ENCODE measurements around the gene CFAP20DC.
"Not testable (repeated sequence)": the region's sequence is repeated elsewhere in the genome, so short reads cannot be mapped to it uniquely, and the experiment has no call there.

The CFAP20DC gene

DNA sequence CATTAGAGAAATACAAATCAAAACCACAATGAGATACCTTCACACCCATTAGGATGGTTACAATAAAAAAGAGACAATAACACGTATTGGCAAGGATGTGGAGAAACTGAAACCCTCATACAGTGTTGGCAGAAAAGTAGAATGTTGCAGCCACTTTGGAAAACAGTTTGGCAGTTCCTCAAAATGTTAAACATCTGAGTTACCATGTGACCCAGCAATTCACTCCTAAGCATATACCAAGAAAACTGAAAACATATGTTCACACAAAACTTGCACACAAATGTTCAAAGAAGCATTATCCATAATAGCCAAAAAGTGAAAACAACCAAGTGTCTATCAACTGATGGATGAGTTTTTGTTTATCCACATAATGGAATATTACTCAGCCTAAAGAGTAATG is 216.3 kb downstream of the CFAP20DC start:
- Histone ChIP-seq H3K36me3 (ENCODE audit: control insufficient read depth in 4 of 4, insufficient read depth in 4 of 4, low read length in 3 of 4) (no peaks in the 10 kb centered on the region), H3K4me1 (ENCODE audit: control extremely low read depth in 1 of 4, control insufficient read depth in 4 of 4, insufficient read depth in 4 of 4, low read length in 3 of 4) (peaks cover 0 to 3% (median 0%) of the 10 kb centered on the region in 4 experiments), H3K4me3 (ENCODE audit: control insufficient read depth in 1 of 7, extremely low read depth in 1 of 7, insufficient read depth in 4 of 7, low read depth in 2 of 7, low read length in 6 of 7) (no peak overlapping the region), H3K27ac (ENCODE audit: insufficient read depth in 1 of 2, low read depth in 1 of 2, low read length in 2 of 2, poor library complexity in 1 of 2, severe bottlenecking in 2 of 2) (no peak overlapping the region), H3K27me3 (replicated peaks in 2 of 5; ENCODE audit: control insufficient read depth in 4 of 5, insufficient read depth in 5 of 5, low read length in 4 of 5) (no peaks in the 10 kb centered on the region), H3K9me3 (ENCODE audit: control extremely low read depth in 1 of 5, control insufficient read depth in 4 of 5, insufficient read depth in 2 of 5, low read depth in 1 of 5, low read length in 4 of 5) (no peaks in the 10 kb centered on the region)
- peak in 2 of 3 donors; percentile 20 to 43 for DNase-seq
- WGBS (ENCODE audit: insufficient coverage): 67% methylated on average over 1 of the region's 1 CpG
- POLR2A ChIA-PET: no interaction called here
- CTCF ChIA-PET: no interaction called here

DNA sequence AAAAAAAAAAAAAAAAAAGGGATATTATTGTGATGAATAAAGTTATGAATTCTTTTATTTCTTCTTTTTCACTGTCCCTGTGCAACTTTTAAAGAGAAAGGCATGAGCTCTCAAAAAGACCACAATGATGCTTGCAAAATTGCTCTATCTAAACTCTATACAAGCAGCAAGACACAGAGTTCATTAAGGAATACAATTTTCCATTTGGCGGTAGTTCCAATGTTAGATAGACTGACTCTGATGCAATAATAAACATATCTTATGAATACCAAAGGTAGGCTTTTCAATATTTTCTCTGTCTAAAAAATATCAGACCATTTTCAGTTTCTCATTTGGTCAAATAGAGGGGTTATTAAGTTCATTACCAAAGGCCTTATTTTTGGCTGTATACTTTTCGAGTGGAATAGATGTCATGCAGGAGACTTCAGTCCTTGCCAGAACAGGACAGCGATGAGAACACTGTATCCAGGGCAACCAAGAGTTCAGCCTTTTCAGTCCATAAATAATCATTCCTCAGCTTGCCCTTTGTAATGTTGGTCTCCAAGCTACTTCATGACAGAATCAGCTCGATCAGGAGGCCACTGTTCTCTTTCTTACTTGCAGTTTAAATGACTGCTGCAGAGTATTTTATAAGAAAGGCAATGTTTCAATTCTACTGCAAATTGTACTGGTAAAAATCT is 220.4 kb downstream of the CFAP20DC start:
- peaks cover 0 to 3% (median 0%) of the 10 kb centered on the region in 4 experiments for H3K4me1 ChIP-seq (ENCODE audit: control extremely low read depth in 1 of 4, control insufficient read depth in 4 of 4, insufficient read depth in 4 of 4, low read length in 3 of 4)
- H3K36me3 ChIP-seq (ENCODE audit: control insufficient read depth in 4 of 4, insufficient read depth in 4 of 4, low read length in 3 of 4): no peaks in the 10 kb centered on the region
- H3K9me3 ChIP-seq (ENCODE audit: control extremely low read depth in 1 of 5, control insufficient read depth in 4 of 5, insufficient read depth in 2 of 5, low read depth in 1 of 5, low read length in 4 of 5): no peaks in the 10 kb centered on the region
- H3K27me3 ChIP-seq (replicated peaks in 2 of 5; ENCODE audit: control insufficient read depth in 4 of 5, insufficient read depth in 5 of 5, low read length in 4 of 5): no peaks in the 10 kb centered on the region
- ChIA-PET POLR2A (no interaction called here), CTCF (interaction anchor here (0.9 to 1.4 kb wide), 3 partner anchors 164 to 223 kb away, joined by 3 read pairs; no protein-coding TSS in a partner anchor)
- WGBS (ENCODE audit: insufficient coverage): 93% methylated on average over 2 of the region's 4 CpGs
- no peak overlapping the region for H3K4me3 ChIP-seq (ENCODE audit: control insufficient read depth in 1 of 7, extremely low read depth in 1 of 7, insufficient read depth in 4 of 7, low read depth in 2 of 7, low read length in 6 of 7)
- no peak overlapping the region for H3K27ac ChIP-seq (ENCODE audit: insufficient read depth in 1 of 2, low read depth in 1 of 2, low read length in 2 of 2, poor library complexity in 1 of 2, severe bottlenecking in 2 of 2)
- DNase-seq: no peak

DNA sequence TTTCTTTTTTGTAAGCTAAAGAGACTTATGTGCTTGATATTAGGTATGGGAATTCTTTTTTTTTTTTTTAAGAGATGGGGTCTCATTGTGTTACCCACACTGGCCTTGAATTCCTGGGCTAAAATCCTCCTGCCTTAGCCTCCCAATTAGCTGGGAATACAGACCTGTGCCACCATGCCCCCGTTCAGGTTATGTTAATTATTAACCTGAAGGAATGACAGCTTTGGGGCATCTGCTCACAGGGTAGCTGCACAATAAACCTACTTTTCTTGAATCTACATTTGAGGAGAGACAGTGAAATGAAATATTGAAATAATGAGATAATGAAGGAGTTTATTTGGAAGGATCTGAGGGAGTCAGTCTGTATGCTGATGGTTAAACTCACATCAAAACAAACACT is 225.0 kb downstream of the CFAP20DC start:
- H3K27me3 ChIP-seq (replicated peaks in 2 of 5; ENCODE audit: control insufficient read depth in 4 of 5, insufficient read depth in 5 of 5, low read length in 4 of 5): no peaks in the 10 kb centered on the region
- no peak for DNase-seq
- H3K27ac ChIP-seq (ENCODE audit: insufficient read depth in 1 of 2, low read depth in 1 of 2, low read length in 2 of 2, poor library complexity in 1 of 2, severe bottlenecking in 2 of 2): no peak overlapping the region
- H3K36me3 ChIP-seq (ENCODE audit: control insufficient read depth in 4 of 4, insufficient read depth in 4 of 4, low read length in 3 of 4): no peaks in the 10 kb centered on the region
- no peaks in the 10 kb centered on the region for H3K9me3 ChIP-seq (ENCODE audit: control extremely low read depth in 1 of 5, control insufficient read depth in 4 of 5, insufficient read depth in 2 of 5, low read depth in 1 of 5, low read length in 4 of 5)
- H3K4me1 ChIP-seq (ENCODE audit: control extremely low read depth in 1 of 4, control insufficient read depth in 4 of 4, insufficient read depth in 4 of 4, low read length in 3 of 4): peaks cover 0 to 1% (median 0%) of the 10 kb centered on the region in 4 experiments
- POLR2A ChIA-PET: no interaction called here
- CTCF ChIA-PET: interaction anchor here (0.5 to 4.2 kb wide), 16 partner anchors 12 to 1032 kb away, joined by 3 to 24 read pairs (median 4); no protein-coding TSS in a partner anchor
- no peak overlapping the region for H3K4me3 ChIP-seq (ENCODE audit: control insufficient read depth in 1 of 7, extremely low read depth in 1 of 7, insufficient read depth in 4 of 7, low read depth in 2 of 7, low read length in 6 of 7)
- WGBS (ENCODE audit: insufficient coverage): 100% methylated on average over 1 of the region's 1 CpG

DNA sequence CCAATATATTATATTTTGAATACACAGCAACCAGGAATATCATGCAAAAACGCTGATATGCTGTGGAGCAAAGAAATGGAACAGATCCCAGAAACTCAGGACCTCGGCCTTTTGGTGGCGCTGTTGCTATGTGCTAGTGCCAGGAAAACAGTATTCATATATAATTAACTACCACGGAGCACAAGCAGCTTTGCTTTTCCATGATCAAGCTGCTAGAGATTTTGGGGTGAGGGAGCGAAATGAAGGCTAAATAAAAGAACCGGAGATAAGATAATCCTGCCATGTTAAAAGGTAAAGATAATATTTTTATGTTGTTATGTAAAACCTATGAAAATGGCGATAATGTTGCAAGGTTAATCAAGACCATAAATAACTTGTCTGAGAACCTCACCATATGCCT is 225.5 kb downstream of the CFAP20DC start:
- Histone ChIP-seq H3K36me3 (ENCODE audit: control insufficient read depth in 4 of 4, insufficient read depth in 4 of 4, low read length in 3 of 4) (no peaks in the 10 kb centered on the region), H3K27ac (ENCODE audit: insufficient read depth in 1 of 2, low read depth in 1 of 2, low read length in 2 of 2, poor library complexity in 1 of 2, severe bottlenecking in 2 of 2) (no peak overlapping the region), H3K9me3 (ENCODE audit: control extremely low read depth in 1 of 5, control insufficient read depth in 4 of 5, insufficient read depth in 2 of 5, low read depth in 1 of 5, low read length in 4 of 5) (no peaks in the 10 kb centered on the region), H3K4me3 (ENCODE audit: control insufficient read depth in 1 of 7, extremely low read depth in 1 of 7, insufficient read depth in 4 of 7, low read depth in 2 of 7, low read length in 6 of 7) (no peak overlapping the region), H3K4me1 (ENCODE audit: control extremely low read depth in 1 of 4, control insufficient read depth in 4 of 4, insufficient read depth in 4 of 4, low read length in 3 of 4) (peaks cover 0 to 1% (median 0%) of the 10 kb centered on the region in 4 experiments), H3K27me3 (replicated peaks in 2 of 5; ENCODE audit: control insufficient read depth in 4 of 5, insufficient read depth in 5 of 5, low read length in 4 of 5) (no peaks in the 10 kb centered on the region)
- peak; percentile 46 to 70 (median 63) for DNase-seq
- ChIA-PET CTCF (interaction anchor here (0.5 to 4.2 kb wide), 17 partner anchors 11 to 1032 kb away, joined by 3 to 24 read pairs (median 4); no protein-coding TSS in a partner anchor), POLR2A (no interaction called here)
- WGBS (ENCODE audit: insufficient coverage): 39% methylated on average over 3 of the region's 7 CpGs

DNA sequence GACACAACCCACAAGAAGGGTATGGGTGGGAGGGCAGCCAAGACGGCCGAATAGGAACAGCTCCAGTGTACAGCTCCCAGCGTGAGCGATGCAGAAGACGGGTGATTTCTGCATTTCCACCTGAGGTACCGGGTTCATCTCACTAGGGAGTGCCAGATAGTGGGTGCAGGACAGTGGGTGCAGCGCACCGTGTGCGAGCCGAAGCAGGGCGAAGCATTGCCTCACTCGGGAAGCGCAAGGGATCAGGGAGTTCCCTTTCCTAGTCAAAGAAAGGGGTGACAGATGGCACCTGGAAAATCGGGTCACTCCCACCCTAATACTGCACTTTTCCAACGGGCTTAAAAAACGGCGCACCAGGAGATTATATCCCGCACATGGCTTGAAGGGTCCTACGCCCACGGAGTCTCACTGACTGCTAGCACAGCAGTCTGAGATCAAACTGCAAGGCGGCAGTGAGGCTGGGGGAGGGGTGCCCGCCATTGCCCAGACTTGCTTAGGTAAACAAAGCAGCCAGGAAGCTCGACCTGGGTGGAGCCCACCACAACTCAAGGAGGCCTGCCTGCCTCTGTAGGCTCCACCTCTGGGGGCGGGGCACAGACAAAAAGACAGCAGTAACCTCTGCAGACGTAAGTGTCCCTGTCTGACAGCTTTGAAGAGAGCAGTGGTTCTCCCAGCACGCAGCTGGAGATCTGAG is 243.1 kb downstream of the CFAP20DC start:
- H3K27ac ChIP-seq (ENCODE audit: insufficient read depth in 1 of 2, low read depth in 1 of 2, low read length in 2 of 2, poor library complexity in 1 of 2, severe bottlenecking in 2 of 2); DNase-seq; H3K9me3 ChIP-seq (ENCODE audit: control extremely low read depth in 1 of 5, control insufficient read depth in 4 of 5, insufficient read depth in 2 of 5, low read depth in 1 of 5, low read length in 4 of 5); H3K36me3 ChIP-seq (ENCODE audit: control insufficient read depth in 4 of 4, insufficient read depth in 4 of 4, low read length in 3 of 4); H3K27me3 ChIP-seq (replicated peaks in 2 of 5; ENCODE audit: control insufficient read depth in 4 of 5, insufficient read depth in 5 of 5, low read length in 4 of 5); POLR2A ChIA-PET; H3K4me1 ChIP-seq (ENCODE audit: control extremely low read depth in 1 of 4, control insufficient read depth in 4 of 4, insufficient read depth in 4 of 4, low read length in 3 of 4); H3K4me3 ChIP-seq (ENCODE audit: control insufficient read depth in 1 of 7, extremely low read depth in 1 of 7, insufficient read depth in 4 of 7, low read depth in 2 of 7, low read length in 6 of 7): not testable (repeated sequence)
- 92% methylated on average over 18 of the region's 26 CpGs for WGBS (ENCODE audit: insufficient coverage)
- CTCF ChIA-PET: interaction anchor here (0.8 kb wide), 1 partner anchor 10 kb away, joined by 3 read pairs; no protein-coding TSS in a partner anchor

DNA sequence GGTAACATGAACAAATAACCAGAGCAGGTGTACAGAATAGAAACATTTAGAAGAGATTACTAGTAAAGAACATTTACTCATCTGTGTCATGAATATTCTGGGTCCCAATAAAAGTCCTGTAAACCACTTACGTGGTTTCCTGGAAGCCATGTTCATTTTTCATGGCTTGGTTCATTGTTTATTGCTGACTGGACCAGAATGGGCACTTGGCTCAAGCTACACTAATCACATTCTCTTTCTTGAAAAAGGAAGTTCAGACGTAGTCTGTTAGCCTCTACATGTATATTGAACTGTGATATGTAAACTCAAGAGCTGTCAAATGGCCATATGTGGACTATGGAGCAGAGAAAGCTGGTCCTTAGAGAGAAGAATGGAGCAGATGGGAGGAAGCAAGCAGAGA is 244.9 kb downstream of the CFAP20DC start:
- WGBS (ENCODE audit: insufficient coverage): no CpG with 5 or more reads among the region's 2 CpGs
- peaks cover 0 to 5% (median 0%) of the 10 kb centered on the region in 5 experiments for H3K9me3 ChIP-seq (ENCODE audit: control extremely low read depth in 1 of 5, control insufficient read depth in 4 of 5, insufficient read depth in 2 of 5, low read depth in 1 of 5, low read length in 4 of 5)
- H3K4me3 ChIP-seq (ENCODE audit: control insufficient read depth in 1 of 7, extremely low read depth in 1 of 7, insufficient read depth in 4 of 7, low read depth in 2 of 7, low read length in 6 of 7): no peak overlapping the region
- ChIA-PET CTCF (interaction anchor here (1.3 kb wide), 1 partner anchor 19 kb away, joined by 3 read pairs; no protein-coding TSS in a partner anchor), POLR2A (no interaction called here)
- H3K27ac ChIP-seq (ENCODE audit: insufficient read depth in 1 of 2, low read depth in 1 of 2, low read length in 2 of 2, poor library complexity in 1 of 2, severe bottlenecking in 2 of 2): no peak overlapping the region
- no peaks in the 10 kb centered on the region for H3K27me3 ChIP-seq (replicated peaks in 2 of 5; ENCODE audit: control insufficient read depth in 4 of 5, insufficient read depth in 5 of 5, low read length in 4 of 5)
- peaks cover 0 to 1% (median 0%) of the 10 kb centered on the region in 4 experiments for H3K4me1 ChIP-seq (ENCODE audit: control extremely low read depth in 1 of 4, control insufficient read depth in 4 of 4, insufficient read depth in 4 of 4, low read length in 3 of 4)
- no peaks in the 10 kb centered on the region for H3K36me3 ChIP-seq (ENCODE audit: control insufficient read depth in 4 of 4, insufficient read depth in 4 of 4, low read length in 3 of 4)
- DNase-seq: no peak

DNA sequence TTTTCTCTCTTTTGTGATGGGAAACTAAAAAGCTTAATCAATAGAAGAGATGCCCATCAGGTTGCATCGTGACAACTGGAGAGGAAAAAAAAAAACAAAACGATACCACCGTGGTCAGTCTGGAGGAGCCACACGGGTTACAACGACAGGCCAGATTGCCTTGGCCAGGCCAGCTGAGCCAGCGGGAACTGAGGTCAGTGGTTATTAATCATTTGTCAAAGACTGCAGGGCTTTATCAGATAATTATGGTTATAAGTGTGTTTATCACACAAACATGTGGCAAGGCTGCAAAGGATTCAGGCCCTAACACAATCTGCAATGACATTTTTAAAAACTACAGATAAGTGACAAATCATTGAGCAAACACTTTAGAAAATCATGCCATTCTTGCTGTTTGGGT is 248.3 kb downstream of the CFAP20DC start:
- no peaks in the 10 kb centered on the region for H3K27me3 ChIP-seq (replicated peaks in 2 of 5; ENCODE audit: control insufficient read depth in 4 of 5, insufficient read depth in 5 of 5, low read length in 4 of 5)
- H3K9me3 ChIP-seq (ENCODE audit: control extremely low read depth in 1 of 5, control insufficient read depth in 4 of 5, insufficient read depth in 2 of 5, low read depth in 1 of 5, low read length in 4 of 5): peaks cover 0 to 5% (median 0%) of the 10 kb centered on the region in 5 experiments
- 83% methylated on average over 6 of the region's 6 CpGs for WGBS (ENCODE audit: insufficient coverage)
- H3K27ac ChIP-seq (ENCODE audit: insufficient read depth in 1 of 2, low read depth in 1 of 2, low read length in 2 of 2, poor library complexity in 1 of 2, severe bottlenecking in 2 of 2): no peak overlapping the region
- H3K4me3 ChIP-seq (ENCODE audit: control insufficient read depth in 1 of 7, extremely low read depth in 1 of 7, insufficient read depth in 4 of 7, low read depth in 2 of 7, low read length in 6 of 7): no peak overlapping the region
- DNase-seq: peak in 1 of 3 donors; percentile 3
- H3K36me3 ChIP-seq (ENCODE audit: control insufficient read depth in 4 of 4, insufficient read depth in 4 of 4, low read length in 3 of 4): no peaks in the 10 kb centered on the region
- POLR2A ChIA-PET: no interaction called here
- H3K4me1 ChIP-seq (ENCODE audit: control extremely low read depth in 1 of 4, control insufficient read depth in 4 of 4, insufficient read depth in 4 of 4, low read length in 3 of 4): peaks cover 0 to 1% (median 0%) of the 10 kb centered on the region in 4 experiments
- CTCF ChIA-PET: no interaction called here

Data from common myeloid progenitor, CD34-positive (primary cell).